NB4 (cell line): ENCODE data around the gene EFHC2.

Experiments
- DNase-seq: peaks from one replicate; pipeline ENCODE4 v3.0.0; 2010; ENCODE audit warnings: low read depth
- H3K4me3 ChIP-seq: one replicate; pipeline ENCODE4 v1.5.1; 2011; ENCODE audit warnings: mild to moderate bottlenecking, low read depth, low read length, moderate library complexity
- MYC ChIP-seq: IDR thresholded peaks from 2 replicates; pipeline ENCODE4 v1.6.1; 2011; ENCODE audit warnings: low read depth, low read length
- POLR2A ChIP-seq: IDR thresholded peaks from 2 replicates; pipeline ENCODE4 v1.6.1; 2011; ENCODE audit warnings: mild to moderate bottlenecking; ENCODE audit not compliant: insufficient read length; ENCODE audit errors: extremely low read depth
- TF ChIP-seq, protein P1 (sequence below): IDR thresholded peaks from one replicate; pipeline ENCODE4 v1.5.1; 2012; ENCODE audit warnings: low read depth, low read length
- TF ChIP-seq, protein P2 (sequence below): IDR thresholded peaks from 2 replicates; pipeline ENCODE4 v1.6.1; 2011; ENCODE audit warnings: low read depth, low read length

The EFHC2 gene

DNA sequence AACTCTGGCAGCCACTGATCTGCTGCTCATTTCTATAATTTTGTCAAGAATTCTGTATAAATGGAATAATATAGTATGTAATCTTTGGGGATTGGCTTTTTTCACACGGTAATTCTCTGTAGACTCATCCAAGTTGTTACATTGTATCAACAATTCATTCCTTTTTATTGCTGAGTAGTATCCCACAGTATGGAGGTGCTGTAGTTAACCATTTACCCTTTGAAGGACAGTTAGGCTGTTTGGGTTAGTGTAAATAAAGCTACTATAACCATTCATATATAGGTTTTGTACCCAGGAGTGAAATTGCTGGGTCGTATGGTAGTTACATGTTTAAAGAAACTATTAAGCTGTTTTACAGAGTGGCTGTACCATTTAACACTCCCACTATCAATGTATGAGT is 213.3 kb downstream of the EFHC2 start:
- no peak for TF ChIP-seq MYC
- TF ChIP-seq, protein P1, sequence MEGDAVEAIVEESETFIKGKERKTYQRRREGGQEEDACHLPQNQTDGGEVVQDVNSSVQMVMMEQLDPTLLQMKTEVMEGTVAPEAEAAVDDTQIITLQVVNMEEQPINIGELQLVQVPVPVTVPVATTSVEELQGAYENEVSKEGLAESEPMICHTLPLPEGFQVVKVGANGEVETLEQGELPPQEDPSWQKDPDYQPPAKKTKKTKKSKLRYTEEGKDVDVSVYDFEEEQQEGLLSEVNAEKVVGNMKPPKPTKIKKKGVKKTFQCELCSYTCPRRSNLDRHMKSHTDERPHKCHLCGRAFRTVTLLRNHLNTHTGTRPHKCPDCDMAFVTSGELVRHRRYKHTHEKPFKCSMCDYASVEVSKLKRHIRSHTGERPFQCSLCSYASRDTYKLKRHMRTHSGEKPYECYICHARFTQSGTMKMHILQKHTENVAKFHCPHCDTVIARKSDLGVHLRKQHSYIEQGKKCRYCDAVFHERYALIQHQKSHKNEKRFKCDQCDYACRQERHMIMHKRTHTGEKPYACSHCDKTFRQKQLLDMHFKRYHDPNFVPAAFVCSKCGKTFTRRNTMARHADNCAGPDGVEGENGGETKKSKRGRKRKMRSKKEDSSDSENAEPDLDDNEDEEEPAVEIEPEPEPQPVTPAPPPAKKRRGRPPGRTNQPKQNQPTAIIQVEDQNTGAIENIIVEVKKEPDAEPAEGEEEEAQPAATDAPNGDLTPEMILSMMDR = no peak
- TF ChIP-seq, protein P2, sequence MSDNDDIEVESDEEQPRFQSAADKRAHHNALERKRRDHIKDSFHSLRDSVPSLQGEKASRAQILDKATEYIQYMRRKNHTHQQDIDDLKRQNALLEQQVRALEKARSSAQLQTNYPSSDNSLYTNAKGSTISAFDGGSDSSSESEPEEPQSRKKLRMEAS = no peak
- no peak overlapping the region for H3K4me3 ChIP-seq
- DNase-seq = no peak

GRCh38 chrX:44113337-44113736 is 230.1 kb downstream of the EFHC2 start:
- no peak for DNase-seq
- H3K4me3 ChIP-seq = no peak overlapping the region
- TF ChIP-seq POLR2A = no peak
- no peak for TF ChIP-seq MYC
- TF ChIP-seq, protein P2 = no peak
- TF ChIP-seq, protein P1 = no peak

DNA sequence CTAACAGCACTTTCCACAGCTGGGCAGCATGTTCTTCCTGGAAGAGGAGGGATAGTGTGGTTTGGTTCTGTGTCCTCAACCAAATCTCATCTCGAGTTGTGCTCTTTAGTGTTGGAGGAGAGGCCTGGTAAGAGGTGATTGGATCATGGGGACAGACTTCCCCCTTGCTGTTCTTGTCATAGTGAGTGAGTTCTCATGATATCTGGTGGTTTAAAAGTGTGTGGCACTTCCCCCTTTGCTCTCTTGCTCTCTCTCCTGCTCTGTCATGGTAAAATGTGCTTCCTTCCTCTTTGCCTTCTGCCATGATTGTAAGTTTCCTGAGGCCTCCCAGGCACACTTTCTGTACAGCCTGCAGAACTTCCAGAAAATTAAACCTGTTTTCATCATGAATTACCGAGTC is 236.6 kb downstream of the EFHC2 start:
- peak; percentile 48 for DNase-seq
- no peak overlapping the region for H3K4me3 ChIP-seq
- TF ChIP-seq, protein P1 = no peak
- TF ChIP-seq POLR2A (no peak), MYC (no peak)
- TF ChIP-seq, protein P2 = no peak

DNA sequence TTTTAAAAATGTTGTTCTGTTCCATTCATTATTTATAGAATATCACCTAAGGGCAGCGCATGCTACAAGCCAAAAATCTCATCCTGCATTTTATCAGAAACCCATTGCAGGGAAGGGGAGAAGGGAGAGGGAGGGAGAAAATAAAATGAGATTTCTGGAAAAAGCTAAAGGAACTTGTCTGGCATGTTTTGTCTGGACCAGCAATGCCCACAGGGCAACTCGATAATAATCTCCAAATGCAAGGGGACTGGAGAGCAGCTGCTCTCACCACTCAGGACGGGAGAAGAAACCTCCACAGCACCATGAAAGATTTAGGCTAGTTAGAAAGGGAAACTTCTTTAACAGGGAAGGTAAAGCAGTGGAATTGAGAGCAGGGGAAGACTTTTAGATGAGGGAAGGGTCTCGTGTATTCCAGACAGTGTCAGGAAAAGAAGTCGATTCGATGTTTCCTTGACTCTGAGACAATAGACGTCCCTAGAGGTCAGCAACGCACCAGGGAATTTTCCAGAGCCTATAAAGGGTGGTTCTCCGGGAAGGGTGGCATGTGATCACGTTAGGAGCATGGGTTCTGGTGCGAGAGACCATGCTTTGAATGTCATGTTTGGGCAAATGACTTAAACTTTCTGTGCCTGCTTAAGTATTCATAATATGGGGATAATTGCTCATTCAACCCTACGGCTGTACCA is 238.1 kb downstream of the EFHC2 start:
- TF ChIP-seq, protein P2 = no peak
- no peak for TF ChIP-seq MYC
- TF ChIP-seq POLR2A = no peak
- TF ChIP-seq, protein P1 = no peak
- no peak for DNase-seq
- no peak overlapping the region for H3K4me3 ChIP-seq

GRCh38 chrX:44104699-44105098 is 238.8 kb downstream of the EFHC2 start:
- DNase-seq = no peak
- H3K4me3 ChIP-seq = no peak overlapping the region
- TF ChIP-seq MYC (no peak), POLR2A (no peak)
- TF ChIP-seq, protein P2 = no peak
- TF ChIP-seq, protein P1 = no peak
